Activated CD4-positive, alpha-beta T cell treated with anti-CD3 and anti-CD28 coated beads for 24 hours (primary cell): Measurements from ENCODE around the gene CYP2C19.
"Not testable (repeated sequence)": the region's sequence is repeated elsewhere in the genome, so short reads cannot be mapped to it uniquely, and the experiment has no call there.

ENCODE experiments used
- DNase-seq, 2 donors: peaks; one replicate each; pipeline ENCODE4 v3.0.0-alpha.2; 2020; ENCODE audit warnings: low read depth in 2 of 2

Gene CYP2C19

GRCh38 chr10:94762393-94762792, at the start of gene CYP2C19:
TSS of gene CYP2C19 (plus strand) at chr10:94762681. CDS start at chr10:94762706, 25 bp downstream.
- no peak for DNase-seq

- no peak for DNase-seq
Observed at GRCh38 chr10:94725871-94726270, 36.6 kb upstream of the CYP2C19 start.

- no peak for DNase-seq
Observed at GRCh38 chr10:94735197-94735596, 27.3 kb upstream of the CYP2C19 start.

GRCh38 chr10:94738588-94738987, 23.9 kb upstream of the CYP2C19 start:
- no peak for DNase-seq

DNA sequence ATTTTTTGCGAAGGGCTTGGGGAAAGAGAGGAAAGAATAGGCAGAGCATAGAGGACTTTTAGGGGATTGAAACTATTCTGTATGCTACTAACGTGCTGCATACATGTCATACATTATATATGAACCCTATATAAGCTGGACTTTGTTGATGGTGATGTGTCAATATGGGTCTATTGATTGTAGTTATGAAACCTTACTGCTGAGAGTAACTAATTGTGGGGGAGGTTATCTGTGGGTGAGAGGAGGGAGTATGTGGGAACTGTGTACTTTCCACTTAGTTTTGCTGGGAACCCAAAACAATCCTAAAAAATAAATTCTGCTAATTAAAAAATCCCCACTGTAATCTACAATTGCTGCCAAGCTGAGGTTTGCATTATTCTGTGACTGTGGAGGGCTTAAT, 15.3 kb upstream of the CYP2C19 start:
- DNase-seq: no peak

DNA sequence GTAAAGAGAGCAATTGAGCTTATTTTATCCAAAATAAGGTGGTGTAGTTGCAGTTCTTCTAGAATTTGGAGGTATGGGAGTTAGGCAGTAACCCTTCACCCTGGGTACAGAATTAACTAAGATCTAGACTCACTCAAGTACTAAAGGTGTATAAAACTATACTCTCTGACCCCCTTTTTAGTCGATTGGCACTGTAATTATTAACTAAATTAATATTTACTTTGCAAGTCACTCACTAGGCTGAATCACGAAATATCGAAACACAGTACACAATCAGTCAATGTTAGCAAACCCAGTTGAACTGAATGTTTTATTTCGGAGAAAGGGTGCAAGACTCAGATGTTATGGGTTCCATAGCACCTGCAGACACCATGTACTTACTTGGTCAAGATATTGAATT, 14.6 kb upstream of the CYP2C19 start:
- no peak for DNase-seq

GRCh38 chr10:94757916-94758315, 4.6 kb upstream of the CYP2C19 start:
- no peak for DNase-seq

DNA sequence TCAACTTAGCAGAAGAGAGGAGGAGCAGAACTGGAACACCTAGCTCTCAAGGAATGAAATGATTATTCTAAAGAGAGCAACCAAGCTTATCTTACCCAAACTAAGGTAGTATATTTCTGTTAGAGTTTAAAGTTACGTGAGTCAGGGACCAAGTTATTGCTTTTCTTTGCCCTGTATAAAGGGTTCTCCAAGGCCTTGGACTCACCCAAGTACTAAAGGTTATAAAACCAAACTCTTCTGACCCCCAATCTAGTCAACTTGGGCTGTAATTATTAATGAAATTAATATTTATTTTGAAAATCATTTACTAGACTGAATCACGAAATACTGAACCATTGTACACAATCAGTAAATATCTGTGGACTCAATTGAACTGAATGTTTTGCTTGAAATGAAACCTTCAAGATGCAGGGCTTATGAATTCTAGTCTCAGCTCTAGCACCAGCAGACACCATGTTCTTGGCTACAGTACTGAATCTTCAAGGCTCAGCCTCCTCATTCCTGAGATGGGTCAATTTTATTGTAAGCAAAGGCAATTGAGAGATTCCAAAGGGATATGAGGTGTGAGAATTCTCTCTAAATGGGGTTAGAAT, 1.8 kb upstream of the CYP2C19 start:
- DNase-seq: no peak

GRCh38 chr10:94775425-94775824, 12.9 kb downstream of the CYP2C19 start:
- not testable (repeated sequence) for DNase-seq

DNA sequence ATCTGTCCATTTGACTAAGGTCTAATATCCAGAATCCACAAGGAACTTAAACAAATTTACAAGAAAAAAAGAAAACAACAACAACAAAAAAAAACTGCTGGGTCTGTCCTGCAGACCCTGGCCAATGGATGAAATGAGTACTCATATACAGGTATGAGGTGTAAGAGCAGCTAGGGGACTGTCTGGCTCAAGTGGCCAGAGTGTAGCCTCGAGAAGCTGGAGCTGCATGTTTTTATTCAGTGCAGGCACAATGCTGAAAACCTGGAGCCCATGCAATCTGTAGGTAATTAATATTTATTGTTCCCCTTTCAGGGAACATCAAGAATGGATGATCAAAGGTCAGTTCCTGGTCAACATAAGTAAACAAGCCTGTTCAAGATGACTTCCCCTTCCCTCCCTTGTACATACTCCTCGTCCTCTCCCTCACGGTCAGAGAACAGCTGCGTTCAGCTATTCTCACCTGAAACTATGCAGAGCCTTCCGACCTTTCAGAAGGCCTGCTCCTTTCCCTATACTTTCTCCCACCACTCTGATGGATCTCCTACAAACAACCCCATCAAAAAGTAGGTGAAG, 15.5 kb downstream of the CYP2C19 start:
- no peak for DNase-seq

DNA sequence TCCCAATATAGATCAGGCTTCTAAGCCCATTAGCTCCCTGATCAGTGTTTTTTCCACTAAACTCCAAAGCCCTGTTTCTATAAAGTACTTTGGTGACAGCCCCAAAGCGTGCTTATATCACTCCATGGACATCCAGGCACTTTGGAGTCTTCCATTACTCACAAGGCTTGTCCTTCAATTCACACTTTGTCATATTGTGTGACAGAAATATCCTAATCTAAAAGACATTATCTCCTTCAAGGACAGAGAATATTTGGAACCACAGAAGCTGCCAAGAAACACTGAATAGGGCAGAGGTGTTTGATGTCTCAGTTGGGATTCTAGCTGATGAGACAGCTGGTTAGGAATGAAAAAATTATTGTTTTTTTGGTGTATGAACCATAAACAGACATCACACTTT, 18.4 kb downstream of the CYP2C19 start:
- DNase-seq: no peak

DNA sequence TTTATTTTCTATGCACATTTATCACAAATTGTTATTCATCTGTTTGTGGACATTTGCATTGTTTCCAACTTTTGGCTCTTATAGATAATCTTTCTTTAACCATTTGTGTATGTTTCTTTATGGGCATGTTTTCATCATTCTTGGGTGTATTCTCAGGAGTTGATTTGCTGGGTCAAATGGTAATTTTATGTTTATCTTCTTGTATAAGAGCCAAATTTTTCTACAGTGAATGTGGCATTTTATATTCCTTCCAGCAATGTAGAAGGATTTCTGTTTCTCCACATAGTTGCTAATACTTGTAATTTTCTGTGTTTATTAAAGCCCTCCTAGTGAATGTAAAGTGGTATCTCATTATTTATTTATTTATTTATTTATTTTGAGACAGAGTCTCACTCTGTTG, 21.8 kb downstream of the CYP2C19 start:
- DNase-seq: no peak

- no peak for DNase-seq
Observed at GRCh38 chr10:94785211-94785610, 22.7 kb downstream of the CYP2C19 start.

GRCh38 chr10:94800551-94800950, 38.1 kb downstream of the CYP2C19 start:
- DNase-seq: not testable (repeated sequence)

DNA sequence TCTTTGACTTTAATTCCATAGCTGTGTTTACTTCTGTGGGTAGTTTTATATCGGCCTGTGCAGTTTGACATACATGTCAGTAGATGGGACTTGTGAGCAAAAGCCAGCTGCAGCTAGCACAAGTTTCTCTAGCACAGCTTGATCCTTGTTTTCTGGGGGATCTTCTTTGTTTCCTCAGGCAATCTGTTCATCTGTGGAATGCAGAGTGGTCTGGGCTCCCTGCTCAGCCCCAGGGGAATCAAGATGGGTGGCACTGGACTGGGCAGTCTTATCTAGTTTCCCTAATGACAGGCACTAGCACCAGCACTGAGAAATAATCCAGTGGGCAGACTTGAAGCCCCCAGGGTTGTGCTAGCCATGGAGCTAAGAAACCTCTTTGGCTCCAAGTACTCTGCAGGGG, 40.8 kb downstream of the CYP2C19 start:
- no peak for DNase-seq

DNA sequence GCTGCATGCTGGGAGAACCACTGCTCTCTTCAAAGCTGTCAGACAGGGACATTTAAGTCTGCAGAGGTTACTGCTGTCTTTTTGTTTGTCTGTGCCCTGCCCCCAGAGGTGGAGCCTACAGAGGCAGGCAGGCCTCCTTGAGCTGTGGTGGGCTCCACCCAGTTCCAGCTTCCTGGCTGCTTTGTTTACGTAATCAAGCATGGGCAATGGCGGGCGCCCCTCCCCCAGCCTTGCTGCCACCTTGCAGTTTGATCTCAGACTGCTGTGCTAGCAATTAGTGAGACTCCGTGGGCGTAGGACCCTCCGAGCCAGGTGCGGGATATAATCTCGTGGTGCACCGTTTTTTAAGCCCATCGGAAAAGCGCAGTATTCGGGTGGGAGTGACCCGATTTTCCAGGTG, 67.5 kb downstream of the CYP2C19 start:
- DNase-seq: not testable (repeated sequence)

DNA sequence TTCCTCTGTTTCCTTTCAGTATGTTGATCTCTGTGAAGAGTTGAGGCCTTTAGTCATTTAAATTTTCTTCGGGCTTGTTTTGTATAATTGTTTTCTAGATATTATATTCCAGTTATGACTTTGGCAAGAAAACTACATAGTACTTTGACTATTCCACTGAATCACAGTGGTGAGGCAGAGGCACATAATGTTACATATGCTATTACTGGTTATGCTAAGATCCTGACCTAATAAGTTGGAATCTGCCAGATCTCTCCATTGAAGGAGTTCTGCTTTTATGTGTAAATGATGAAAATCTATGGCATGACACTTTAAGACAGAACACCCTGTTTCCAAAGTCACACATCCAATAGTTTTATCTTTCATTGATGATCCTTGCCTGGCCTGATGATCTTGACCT, 83.7 kb downstream of the CYP2C19 start:
- DNase-seq: no peak

- no peak for DNase-seq
Observed at GRCh38 chr10:94850766-94851165, 88.3 kb downstream of the CYP2C19 start.

DNA sequence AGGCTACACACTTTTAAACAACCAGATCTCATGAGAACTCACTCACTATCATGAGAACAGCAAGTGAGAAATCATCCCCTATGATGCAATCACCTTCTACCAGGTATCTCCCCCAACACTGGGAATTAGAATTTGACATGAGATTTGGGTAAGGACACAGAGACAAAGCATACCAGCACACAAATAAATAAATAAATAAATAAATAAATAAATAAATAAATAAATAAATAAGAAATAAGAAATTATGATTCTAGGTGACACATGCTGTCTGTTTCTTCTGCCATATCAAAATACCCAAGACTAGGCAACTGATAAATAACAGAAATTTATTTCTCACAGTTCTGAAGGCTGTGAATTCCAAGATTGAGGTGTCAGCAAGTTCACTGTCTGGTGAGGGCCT, 88.8 kb downstream of the CYP2C19 start:
- DNase-seq: no peak

DNA sequence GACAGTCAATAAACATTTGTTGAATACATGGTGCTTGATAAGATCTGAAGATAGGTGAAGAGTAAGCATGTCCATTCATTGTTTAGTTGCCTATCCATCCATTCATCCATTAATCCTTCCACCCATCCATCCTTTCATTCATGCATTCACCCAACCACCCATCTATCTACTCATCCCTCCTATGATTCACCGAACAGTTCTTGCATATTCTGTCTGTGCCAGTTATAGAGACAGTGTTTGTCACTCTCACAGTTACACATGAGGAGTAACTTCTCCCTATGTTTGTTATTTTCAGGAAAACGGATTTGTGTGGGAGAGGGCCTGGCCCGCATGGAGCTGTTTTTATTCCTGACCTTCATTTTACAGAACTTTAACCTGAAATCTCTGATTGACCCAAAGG, 90.0 kb downstream of the CYP2C19 start:
- DNase-seq: no peak

DNA sequence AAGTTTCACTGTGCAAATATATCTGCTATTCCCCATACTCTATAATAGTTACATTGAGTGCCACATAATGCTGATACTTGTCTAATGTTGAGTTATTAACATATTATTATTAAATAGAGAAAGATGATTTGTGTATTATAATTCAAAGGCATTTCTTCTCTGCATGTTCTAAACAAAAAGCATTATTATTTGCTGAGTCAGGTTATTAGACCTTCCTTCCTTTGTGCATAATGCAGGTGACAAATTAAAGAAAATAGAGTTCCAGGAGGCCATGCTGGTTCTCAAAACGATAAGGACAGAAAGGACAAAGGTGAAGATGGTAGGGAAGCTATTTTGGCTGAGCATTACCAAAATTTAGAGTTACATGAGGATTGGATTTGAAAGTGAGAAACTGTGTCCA, 90.6 kb downstream of the CYP2C19 start:
- DNase-seq: no peak

- DNase-seq: no peak
Observed at GRCh38 chr10:94858005-94858404, 95.5 kb downstream of the CYP2C19 start.

DNA sequence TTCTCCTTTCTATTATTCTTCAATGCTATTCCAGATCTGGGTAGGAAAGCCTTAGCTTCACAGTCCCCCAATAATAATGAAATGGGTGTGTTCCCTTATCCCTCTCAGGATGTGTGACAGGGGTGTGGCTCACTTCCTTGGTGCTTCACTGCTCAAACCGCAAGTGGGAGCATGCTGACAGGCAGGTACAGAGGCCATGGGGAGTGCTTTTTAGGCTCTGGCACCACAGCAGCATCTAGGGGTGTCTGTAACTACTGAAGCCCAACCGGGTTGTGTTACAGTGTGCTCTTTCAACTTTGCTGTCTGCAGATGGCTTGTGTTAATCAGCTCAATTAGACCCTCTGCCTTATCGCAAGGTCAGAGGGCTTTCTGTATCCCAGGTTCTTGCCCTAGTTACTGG, 96.6 kb downstream of the CYP2C19 start:
- no peak for DNase-seq

GRCh38 chr10:94878649-94879048, 116.2 kb downstream of the CYP2C19 start:
- no peak for DNase-seq
